ENCODE measurements around the gene KDM4D. TPM values are rescaled to one million over a fixed set of nuclear protein-coding genes. Genes with fewer than 3 reads are reported as not detected.

Gene KDM4D
- total and polyA plus RNA-seq, 2 of the 8 experiments (the other 6 are each of a cell fraction or from before 2014, with no cell fraction given): 1.5 to 4.5 TPM

GRCh38 chr11:95005642-95006041 lies 32.1 kb downstream of the KDM4D start (continued):
- no peak for TF ChIP-seq CHD7 (IDR thresholded peaks at IDR 0.05; ENCODE audit: insufficient replicate concordance, low read length)
- no peak for TF ChIP-seq RNF2 (IDR thresholded peaks at IDR 0.05; ENCODE audit: borderline replicate concordance, low read depth, low read length, missing control alignments, poor library complexity, severe bottlenecking)
- no peak for TF ChIP-seq GTF2F1 (IDR thresholded peaks at IDR 0.05; ENCODE audit: borderline replicate concordance, low read depth, low read length)

Measured in H1 (cell line).